GM10248 (cell line): ENCODE results near the gene NOS3.

ENCODE experiments used
- CTCF ChIA-PET: fragments of 300-600 bp; sonication (Branson Sonifier 250); formaldehyde crosslinking; extraction: SDS; loops from one replicate; lab custom pipeline; 2021; ENCODE audit warnings: antibody characterized with exemption; lab: Yijun Ruan, JAX
- POLR2A ChIA-PET: fragments of 350-650 bp; sonication (Branson Sonifier 250); formaldehyde crosslinking; extraction: SDS; loops from one replicate; lab custom pipeline; 2020; ENCODE audit warnings: antibody characterized with exemption; lab: Yijun Ruan, JAX
- DNase-seq: peaks from one replicate; pipeline ENCODE4 v3.0.0; 2012; ENCODE audit errors: extremely low spot score
- CTCF ChIP-seq: IDR thresholded peaks from 2 replicates; pipeline ENCODE4 v1.5.1; 2012; ENCODE audit warnings: mild to moderate bottlenecking, low read depth; ENCODE audit errors: extremely low read depth, missing control alignments, control extremely low read depth

NOS3 gene

GRCh38 chr7:150983893-150984368, 6.9 kb upstream of the NOS3 start:
- no peak for TF ChIP-seq CTCF
- ChIA-PET POLR2A (no interaction called here), CTCF (interaction anchor here (0.6 to 6.0 kb wide), 13 partner anchors 9 to 260 kb away, joined by 3 to 53 read pairs (median 4); no protein-coding TSS in a partner anchor)
- no peak for DNase-seq

DNA sequence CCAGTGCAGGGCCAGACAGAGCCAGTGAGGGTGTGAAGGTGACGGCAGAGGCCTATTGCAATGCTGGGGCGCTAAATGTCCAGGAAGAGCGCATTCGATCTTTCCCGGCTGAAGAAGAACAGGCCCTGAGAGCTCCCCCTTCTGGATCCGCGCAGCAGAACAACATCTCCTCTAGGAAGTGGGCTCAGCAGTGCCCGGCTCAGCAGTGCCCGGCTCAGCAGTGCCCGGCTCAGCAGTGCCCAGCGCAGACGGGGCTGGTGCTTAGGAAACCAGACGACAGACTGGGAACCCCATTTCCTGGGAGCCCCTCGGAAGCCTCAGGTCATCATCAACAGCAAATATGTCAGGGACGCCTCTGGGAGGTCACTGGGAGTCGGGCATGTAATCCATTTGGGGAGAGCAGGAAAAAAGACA, 4.7 kb upstream of the NOS3 start:
- peak; percentile 64 for TF ChIP-seq CTCF
- DNase-seq = peak; percentile 67
- ChIA-PET POLR2A (no interaction called here), CTCF (interaction anchor here (0.8 to 6.0 kb wide), 23 partner anchors 11 to 511 kb away, joined by 3 to 53 read pairs (median 5); partner anchors contain the start of gene ABCB8)

GRCh38 chr7:150986556-150986955, 4.3 kb upstream of the NOS3 start:
- CTCF ChIA-PET = interaction anchor here (1.0 to 6.0 kb wide), 19 partner anchors 12 to 512 kb away, joined by 3 to 53 read pairs (median 6); partner anchors contain the start of gene ABCB8
- DNase-seq = no peak
- POLR2A ChIA-PET = no interaction called here
- no peak for TF ChIP-seq CTCF

DNA sequence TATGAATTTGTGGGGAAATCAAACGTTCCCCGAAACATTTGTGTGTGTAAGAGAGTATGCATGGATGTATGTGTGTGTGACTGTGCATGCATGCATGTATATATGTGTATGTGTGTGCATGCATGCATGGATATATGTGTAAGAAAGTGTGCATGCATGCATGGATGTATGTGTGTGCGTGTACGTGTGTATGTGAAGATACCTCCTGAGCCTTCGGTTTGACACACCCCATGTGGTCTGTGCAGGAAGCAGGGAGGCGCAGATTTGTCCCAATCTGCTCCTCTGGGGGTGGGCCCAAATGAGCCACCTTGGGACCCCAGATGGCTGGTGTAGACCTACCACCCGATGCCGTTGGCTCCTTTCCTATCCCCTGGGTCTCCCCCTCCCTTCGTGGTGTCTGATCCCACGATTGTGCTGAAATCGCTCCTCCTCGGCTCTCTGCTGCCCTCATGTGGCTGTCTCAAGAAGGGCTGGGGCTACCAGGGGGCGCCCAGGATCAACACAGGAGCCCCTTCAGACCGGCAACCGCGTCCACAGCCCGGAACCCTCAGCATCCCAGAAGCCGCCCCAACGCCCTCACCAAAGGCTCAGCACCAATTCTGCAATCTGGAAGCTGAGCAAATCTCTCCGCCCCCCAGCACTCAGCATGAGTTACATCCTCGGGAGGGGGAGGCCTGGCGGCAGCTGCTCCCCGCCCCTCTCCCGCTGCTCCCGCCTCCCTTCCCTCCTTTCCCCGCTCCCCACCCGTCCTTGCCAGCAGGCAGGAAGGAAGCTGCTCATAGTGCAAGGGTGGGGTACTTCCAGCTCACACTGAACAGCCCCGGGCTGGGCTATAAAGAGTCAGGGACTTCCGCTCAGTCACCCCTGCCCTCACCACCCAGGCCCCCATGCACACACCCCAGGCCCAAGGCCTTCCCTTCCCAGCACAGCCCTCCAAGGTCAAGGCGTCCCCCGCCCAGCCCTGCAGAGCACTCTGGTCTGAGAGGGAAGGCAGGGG, 2.3 kb upstream of the NOS3 start:
- DNase-seq = peak; percentile 78
- ChIA-PET POLR2A (no interaction called here), CTCF (interaction anchor here (0.6 to 2.7 kb wide), 14 partner anchors 9 to 703 kb away, joined by 3 to 11 read pairs (median 4); no protein-coding TSS in a partner anchor)
- TF ChIP-seq CTCF = peak; percentile 73

- TF ChIP-seq CTCF = no peak
- CTCF ChIA-PET = interaction anchor here (0.6 to 2.7 kb wide), 13 partner anchors 9 to 704 kb away, joined by 3 to 11 read pairs (median 5); no protein-coding TSS in a partner anchor
- POLR2A ChIA-PET = no interaction called here
- no peak for DNase-seq
These were observed 1.4 kb upstream of the NOS3 start for GRCh38 chr7:150989456-150989855.

DNA sequence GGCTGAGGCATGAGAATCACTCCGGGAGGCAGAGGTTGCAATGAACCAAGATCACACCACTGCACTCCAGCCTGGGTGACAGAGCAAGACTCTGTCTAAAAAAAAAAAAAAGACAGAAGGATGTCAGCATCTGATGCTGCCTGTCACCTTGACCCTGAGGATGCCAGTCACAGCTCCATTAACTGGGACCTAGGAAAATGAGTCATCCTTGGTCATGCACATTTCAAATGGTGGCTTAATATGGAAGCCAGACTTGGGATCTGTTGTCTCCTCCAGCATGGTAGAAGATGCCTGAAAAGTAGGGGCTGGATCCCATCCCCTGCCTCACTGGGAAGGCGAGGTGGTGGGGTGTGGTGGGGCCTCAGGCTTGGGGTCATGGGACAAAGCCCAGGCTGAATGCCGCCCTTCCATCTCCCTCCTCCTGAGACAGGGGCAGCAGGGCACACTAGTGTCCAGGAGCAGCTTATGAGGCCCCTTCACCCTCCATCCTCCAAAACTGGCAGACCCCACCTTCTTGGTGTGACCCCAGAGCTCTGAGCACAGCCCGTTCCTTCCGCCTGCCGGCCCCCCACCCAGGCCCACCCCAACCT, 1.3 kb downstream of the NOS3 start:
- ChIA-PET POLR2A (no interaction called here), CTCF (interaction anchor here (0.5 to 1.7 kb wide), 4 partner anchors 8 to 29 kb away, joined by 3 to 5 read pairs (median 3); no protein-coding TSS in a partner anchor)
- TF ChIP-seq CTCF = no peak
- DNase-seq = no peak
